ENCODE data around the gene B3GNT9.

Gene B3GNT9

GRCh38 chr16:67184995-67185650 is 34.3 kb upstream of the B3GNT9 start:
- peak; percentile 34 for DNase-seq

DNA sequence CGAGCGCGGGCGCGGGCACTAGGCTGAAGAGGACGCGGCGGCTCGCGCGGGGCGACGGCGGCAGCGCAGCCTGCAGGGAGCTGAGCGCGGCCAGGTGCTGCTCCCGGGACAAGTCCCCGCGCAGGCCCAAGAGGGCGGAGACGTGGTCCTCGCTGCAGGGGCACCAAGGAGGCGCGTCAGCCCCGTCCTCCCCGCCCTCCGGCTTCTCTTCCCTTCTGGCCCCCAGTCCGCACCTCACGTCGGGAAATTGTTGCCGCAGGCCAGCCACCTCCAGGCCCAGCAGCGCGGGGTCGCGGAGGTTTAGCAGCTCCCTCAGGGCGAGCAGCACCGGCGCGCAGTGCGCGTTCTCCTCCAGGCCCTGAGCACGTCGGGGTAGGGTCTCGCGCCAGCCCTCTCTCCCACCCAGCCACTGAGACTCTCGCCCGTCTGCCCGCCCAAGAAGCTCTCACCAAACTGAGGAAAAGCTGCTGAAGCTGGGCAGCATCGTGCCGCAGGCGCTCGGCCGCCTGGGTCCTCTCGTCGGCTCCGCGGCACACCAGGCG is 33.7 kb upstream of the B3GNT9 start:
- no peak for DNase-seq

- DNase-seq, result peak; percentile 97
Measured at GRCh38 chr16:67183627-67184452, 33.0 kb upstream of the B3GNT9 start, which contains the start of gene MATCAP1. Gene MATCAP1, minus strand, starts transcription at chr16:67183963. Its CDS starts 3,353 bp downstream, at chr16:67180610.

DNA sequence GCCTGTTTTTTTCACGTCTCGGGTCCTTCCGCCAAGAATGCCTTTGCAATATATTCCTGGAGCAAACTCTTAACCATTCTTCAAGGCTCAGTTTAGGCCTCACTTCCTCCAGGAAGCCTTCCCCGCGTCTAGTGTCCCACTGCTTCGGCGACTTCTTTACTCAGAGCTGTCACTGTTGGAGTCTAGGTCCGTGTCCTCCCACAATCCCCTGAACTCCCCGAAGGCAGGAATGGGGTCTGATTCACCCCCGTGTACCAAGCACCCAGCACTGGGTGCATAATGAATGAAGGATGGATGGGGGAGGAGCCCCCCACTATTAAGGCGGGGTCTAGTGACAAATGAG is 32.5 kb upstream of the B3GNT9 start:
- DNase-seq, result no peak

DNA sequence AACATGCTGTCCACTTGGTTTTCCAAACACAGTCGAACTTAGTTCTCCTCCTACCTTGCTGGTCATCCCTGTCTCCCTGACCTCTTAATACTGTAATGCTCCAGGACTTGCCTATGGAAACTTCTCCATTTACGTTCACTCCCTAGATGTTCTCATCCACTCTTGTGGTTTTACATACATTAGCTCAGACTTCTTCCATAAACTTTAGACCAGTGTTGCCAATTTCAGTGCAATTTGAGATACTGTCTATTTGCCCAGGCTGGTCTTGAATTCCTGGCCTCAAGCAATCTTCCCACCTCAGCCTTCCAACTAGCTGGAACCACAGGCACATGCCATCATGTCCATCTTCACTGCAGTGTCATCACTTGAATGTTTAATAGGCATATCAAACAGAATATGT is 31.5 kb upstream of the B3GNT9 start:
- no peak for DNase-seq

- DNase-seq, result no peak
Measured at GRCh38 chr16:67181346-67181745, 30.5 kb upstream of the B3GNT9 start.

DNA sequence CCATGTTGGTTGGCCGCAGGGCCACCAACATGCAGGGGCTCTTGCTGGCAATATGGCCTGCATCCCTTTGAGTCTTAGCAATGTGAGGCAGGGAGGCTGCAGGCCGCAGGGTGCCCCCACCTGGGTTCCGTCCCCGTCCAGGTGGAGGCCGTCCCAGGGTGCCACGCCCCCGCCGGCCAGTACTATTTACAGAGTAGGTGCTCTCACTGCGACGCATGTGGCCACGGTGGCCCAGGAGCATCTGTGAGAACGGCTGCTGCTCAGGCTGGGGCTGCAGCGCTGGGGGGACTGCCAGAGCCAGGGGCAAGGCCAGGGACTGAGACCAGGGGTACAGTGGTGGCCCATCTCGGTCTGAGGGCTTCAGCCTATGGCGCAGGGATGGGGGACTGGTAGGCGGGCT is 29.4 kb upstream of the B3GNT9 start:
- no peak for DNase-seq

GRCh38 chr16:67179421-67180080 is 28.8 kb upstream of the B3GNT9 start:
- DNase-seq, result no peak

DNA sequence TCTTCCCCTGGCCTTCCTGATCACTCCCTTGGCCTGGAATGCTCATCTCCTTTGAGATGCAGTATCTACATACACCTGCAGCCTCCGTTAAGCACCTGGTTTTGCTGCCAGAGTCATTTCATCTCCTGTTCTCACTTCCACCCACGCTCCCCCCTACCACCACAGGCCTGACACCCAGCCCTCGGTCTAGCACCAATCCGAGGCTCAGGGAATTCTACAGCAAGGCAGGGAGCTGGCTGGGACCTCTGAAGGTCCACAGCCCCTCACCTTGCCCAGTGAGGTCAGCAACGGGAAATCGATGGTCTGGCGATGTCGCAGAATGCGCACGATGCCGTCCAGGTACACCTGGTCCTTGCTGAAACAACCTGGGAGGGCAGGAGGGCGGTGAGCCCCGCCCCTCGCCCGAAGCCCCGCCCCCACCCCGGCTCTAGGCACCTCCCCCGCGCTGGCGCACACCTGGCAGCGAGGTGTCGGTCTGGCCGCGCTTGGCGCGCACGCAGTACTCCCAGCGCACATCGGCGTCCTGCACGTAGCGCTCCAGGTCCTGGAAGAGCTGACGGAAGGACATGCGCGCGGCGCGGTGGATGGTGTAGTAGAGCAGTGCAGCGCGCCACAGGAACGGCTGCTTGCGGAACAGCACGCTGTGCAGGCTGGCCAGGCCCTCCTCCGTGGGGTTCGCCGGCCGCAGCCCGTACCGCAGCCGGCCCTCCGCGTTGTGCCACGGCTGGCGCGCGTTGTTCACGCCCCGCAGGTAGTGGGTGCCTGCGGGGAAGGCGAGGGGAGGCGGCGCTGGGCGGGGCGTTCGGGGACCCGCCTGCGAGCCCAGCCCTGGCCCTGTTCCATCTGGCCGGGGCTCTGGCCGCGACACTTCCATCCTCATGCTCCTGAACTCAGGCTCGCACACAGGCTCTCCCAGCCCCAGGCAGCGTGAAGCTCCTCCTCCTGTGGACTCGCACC is 27.2 kb upstream of the B3GNT9 start:
- no peak for DNase-seq

DNA sequence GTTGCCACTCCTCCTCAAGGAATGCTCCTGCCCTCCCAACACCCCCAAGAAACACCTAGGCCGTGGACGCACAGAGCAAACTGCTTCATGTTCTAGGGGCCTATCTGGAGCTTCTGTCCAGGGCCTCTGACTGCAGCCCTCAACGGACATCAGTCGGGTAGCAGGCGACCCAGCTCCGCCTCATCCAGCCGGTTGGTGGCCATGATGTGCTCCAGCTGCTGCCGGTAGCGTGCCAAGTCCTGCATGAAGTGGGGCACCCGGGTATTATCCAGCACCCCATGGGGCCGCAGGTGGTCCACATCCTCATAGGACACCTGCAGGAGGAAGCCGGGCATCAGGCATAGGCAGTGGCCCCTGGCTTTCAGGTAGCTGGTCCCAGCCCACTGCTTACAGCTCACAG is 25.9 kb upstream of the B3GNT9 start:
- no peak for DNase-seq

DNA sequence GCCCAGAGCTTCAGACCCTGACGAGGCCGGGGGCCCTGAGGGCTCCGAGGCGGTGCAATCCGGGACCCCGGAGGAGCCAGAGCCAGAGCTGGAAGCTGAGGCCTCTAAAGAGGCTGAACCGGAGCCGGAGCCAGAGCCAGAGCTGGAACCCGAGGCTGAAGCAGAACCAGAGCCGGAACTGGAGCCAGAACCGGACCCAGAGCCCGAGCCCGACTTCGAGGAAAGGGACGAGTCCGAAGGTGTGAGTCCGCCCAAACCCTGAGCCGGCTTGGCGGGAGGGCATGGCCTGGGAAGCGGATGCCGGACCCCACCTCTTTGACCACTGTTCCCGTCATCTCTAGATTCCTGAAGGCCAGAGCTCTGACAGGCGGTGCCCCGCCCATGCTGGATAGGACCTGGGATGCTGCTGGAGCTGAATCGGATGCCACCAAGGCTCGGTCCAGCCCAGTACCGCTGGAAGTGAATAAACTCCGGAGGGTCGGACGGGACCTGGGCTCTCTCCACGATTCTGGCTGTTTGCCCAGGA is 24.0 kb upstream of the B3GNT9 start:
- DNase-seq, result no peak

- DNase-seq, result peak; percentile 56
Measured at GRCh38 chr16:67173808-67174705, 23.3 kb upstream of the B3GNT9 start.

GRCh38 chr16:67173323-67173722 is 22.5 kb upstream of the B3GNT9 start:
- DNase-seq, result no peak

DNA sequence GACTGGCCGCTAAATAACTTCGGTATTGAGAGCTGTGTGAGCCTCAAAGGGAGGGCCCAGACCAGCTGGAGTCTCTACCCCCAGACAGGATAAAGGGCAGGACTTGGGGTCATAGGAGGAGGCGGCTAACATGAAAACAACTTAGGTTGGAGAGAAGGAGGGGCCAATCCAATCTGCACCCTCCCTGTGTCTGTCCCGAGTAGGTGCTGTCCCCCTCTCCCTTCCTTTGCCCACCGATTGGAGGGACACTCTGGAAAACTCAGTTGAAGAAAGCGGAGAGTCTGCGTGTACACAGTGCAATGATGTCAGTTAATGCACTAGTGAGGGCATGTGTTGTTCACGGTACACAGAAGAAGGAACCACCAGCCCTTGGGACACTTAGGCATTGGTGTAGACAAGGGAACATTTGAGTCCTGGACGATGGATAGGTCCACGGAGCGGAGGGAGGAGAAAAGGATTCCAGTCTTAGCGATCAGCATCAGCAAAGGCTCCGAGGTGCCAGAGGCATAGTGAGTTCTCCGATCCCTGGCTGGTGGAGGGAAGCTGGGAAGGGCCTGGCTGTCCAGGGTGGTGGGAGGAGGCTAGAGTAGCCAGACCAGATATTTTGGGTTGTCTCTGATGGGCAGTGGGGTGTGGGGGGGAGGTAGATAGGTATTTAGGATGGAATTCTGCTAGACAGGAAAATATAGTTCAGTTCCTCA is 20.3 kb upstream of the B3GNT9 start:
- no peak for DNase-seq

GRCh38 chr16:67170168-67170948 is 19.6 kb upstream of the B3GNT9 start, which contains the start of gene NOL3:
Gene NOL3, plus strand, starts transcription at chr16:67170538.
- peak; percentile 33 for DNase-seq

- no peak for DNase-seq
Measured at GRCh38 chr16:67169642-67170167, 18.9 kb upstream of the B3GNT9 start.

GRCh38 chr16:67169011-67169451 is 18.2 kb upstream of the B3GNT9 start:
- DNase-seq, result no peak

- no peak for DNase-seq
Measured at GRCh38 chr16:67167588-67167987, 16.8 kb upstream of the B3GNT9 start.

GRCh38 chr16:67166598-67167168 is 15.9 kb upstream of the B3GNT9 start:
- no peak for DNase-seq
